22Rv1 (cell line): ENCODE results near the gene GNB4.

Experiments used
- H3K27ac ChIP-seq: fragments of 450-650 bp; 2 replicates; pipeline ENCODE4 v1.5.1; 2017
- ZFX ChIP-seq: fragments of 450-650 bp; IDR thresholded peaks from 2 replicates; pipeline ENCODE4 v1.6.1; 2017; ENCODE audit warnings: antibody characterized with exemption, borderline replicate concordance
- TF ChIP-seq, protein P1 (sequence below): fragments of 450-650 bp; IDR thresholded peaks from 2 replicates; pipeline ENCODE4 v1.5.1; 2017; ENCODE audit warnings: mild to moderate bottlenecking

Gene GNB4

DNA sequence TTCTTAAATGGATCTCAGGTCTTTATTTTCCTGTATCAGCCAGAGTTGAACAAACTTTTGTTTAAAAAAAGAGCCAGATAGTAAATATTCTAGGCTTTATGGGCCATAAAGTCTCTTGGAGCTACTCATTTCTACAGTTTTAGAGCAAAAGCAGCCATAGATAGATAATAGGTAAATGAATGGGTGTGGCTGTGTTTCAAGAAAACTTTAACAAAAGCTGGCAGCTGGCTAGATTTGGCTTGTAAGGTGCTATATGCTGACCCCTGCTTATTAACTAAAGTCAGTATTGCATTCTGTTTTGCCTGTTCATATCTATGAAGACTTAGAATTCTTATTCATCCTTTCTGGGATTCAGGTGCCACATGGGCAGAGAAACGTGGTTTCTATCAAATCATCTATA, 74.8 kb downstream of the GNB4 start:
- no peak overlapping the region for H3K27ac ChIP-seq
- no peak for TF ChIP-seq ZFX
- TF ChIP-seq, protein P1, sequence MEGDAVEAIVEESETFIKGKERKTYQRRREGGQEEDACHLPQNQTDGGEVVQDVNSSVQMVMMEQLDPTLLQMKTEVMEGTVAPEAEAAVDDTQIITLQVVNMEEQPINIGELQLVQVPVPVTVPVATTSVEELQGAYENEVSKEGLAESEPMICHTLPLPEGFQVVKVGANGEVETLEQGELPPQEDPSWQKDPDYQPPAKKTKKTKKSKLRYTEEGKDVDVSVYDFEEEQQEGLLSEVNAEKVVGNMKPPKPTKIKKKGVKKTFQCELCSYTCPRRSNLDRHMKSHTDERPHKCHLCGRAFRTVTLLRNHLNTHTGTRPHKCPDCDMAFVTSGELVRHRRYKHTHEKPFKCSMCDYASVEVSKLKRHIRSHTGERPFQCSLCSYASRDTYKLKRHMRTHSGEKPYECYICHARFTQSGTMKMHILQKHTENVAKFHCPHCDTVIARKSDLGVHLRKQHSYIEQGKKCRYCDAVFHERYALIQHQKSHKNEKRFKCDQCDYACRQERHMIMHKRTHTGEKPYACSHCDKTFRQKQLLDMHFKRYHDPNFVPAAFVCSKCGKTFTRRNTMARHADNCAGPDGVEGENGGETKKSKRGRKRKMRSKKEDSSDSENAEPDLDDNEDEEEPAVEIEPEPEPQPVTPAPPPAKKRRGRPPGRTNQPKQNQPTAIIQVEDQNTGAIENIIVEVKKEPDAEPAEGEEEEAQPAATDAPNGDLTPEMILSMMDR: no peak

DNA sequence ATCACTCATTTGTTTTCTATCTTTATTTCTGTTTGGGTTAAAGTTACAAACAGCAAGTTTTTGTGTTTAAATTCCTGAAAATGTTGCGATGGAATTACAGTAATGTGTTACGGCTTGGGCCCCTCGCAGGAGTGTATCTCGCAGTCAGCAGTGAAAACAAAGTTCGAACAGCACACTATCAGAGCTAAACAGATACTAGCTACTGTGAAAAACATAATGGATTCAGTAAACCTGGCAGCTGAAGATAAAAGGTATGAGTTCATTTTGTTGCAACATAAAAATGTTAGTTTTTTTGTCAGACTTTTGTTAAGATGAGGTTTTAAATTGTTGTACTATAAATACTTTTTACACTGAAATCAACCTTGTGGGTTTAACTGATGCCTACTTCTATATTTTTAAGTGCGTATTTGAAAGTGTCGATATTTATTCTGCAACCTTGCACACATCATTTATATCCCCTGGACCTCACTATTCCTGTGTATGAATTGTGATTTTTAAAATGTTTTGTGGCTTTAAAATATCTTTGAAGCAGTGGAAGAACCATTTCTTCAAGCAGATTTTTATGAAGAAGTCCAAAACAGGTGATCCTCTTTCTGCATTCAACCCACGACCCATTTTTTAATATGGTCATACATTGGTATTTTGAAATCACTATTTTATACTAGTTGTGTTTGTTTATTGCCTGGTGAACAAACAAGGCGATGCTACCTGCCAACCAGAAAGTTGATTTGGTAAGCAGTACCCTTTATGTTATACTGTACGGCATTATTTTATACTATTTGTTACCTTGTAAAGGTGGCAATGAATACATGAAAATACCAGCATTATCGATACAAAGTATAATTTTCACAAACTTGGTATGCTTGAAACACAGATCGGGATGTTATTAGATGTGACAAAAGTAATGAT, 75.9 kb downstream of the GNB4 start:
- TF ChIP-seq, protein P1: no peak
- TF ChIP-seq ZFX: no peak
- no peak overlapping the region for H3K27ac ChIP-seq

DNA sequence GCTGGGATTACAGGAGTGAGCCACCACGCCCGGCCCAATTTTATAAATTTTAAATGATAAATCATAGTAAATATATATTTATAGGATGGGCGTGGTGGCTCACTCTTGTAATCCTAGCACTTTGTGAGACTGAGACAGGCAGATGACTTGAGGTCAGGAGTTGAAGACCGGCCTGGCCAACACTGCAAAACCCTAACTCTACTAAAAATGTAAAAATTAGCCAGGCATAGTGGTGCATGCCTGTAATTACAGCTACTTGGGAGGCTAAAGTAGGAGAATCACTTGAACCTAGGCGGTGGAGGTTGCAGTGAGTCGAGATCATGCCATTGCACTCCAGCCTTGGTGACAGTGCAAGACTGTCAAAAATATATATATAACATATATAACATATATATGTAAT, 77.3 kb downstream of the GNB4 start:
- TF ChIP-seq, protein P1: no peak
- no peak for TF ChIP-seq ZFX
- no peak overlapping the region for H3K27ac ChIP-seq

DNA sequence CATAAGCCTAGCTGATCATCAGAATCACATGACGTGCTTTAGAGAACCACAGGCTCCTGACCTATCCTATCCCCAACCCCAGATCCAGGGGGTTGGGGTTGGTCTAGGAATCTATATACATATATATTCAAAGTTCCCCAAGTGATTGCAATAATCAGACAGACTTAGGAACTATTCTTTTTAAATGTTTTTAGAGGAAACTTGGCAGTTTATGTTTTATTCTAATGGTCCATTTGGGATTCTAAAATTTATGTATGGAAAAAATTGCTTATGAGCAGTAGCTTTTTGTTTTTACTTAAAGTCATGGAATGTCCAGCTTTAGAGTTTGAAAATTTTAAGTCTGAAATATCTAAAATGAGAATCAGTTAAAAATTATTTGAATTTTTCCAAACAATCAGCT, 81.6 kb downstream of the GNB4 start:
- no peak for TF ChIP-seq ZFX
- TF ChIP-seq, protein P1: no peak

DNA sequence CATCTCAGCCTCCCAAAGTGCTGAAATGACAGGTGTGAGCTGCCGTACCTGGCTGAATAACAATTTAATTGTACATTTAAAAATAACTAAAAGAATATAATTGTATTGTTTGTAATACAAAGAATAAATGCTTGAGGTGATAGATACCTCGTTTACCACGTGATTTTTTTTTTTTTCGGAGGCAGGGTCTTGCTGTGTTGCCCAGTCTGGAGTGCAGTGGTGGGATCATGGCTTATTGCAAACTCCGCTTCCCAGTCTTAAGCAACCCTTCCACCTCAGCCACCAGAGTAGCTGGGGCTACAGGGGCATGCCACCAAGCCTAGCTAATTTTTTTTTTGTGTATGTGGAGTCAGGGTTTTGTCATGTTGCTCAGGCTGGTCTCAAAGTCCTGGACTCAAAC, 87.9 kb downstream of the GNB4 start:
- TF ChIP-seq, protein P1: no peak
- TF ChIP-seq ZFX: no peak
- H3K27ac ChIP-seq: no peak overlapping the region

More for the DNA sequence above, 81.6 kb downstream of the GNB4 start:
- H3K27ac ChIP-seq: no peak overlapping the region

DNA sequence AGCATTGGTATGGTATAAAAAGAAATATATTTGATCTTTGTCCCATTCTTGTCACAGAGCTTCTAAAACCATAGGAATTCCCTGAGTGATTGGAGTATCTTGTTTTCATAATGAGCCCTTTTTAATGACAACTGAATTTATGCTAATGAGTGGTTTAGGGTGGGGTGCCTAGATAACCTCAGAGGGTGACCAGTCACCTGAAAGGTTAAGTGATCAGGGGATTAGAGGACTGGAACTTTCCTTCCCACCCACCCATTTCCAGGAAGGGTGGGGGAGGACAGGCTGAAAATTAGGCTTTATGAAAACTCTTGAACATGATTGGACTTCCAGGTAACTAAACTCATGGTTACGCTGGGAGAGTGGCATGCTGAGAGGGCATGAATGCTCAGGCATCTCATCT, 95.3 kb downstream of the GNB4 start:
- TF ChIP-seq ZFX: no peak
- TF ChIP-seq, protein P1: no peak
- no peak overlapping the region for H3K27ac ChIP-seq

DNA sequence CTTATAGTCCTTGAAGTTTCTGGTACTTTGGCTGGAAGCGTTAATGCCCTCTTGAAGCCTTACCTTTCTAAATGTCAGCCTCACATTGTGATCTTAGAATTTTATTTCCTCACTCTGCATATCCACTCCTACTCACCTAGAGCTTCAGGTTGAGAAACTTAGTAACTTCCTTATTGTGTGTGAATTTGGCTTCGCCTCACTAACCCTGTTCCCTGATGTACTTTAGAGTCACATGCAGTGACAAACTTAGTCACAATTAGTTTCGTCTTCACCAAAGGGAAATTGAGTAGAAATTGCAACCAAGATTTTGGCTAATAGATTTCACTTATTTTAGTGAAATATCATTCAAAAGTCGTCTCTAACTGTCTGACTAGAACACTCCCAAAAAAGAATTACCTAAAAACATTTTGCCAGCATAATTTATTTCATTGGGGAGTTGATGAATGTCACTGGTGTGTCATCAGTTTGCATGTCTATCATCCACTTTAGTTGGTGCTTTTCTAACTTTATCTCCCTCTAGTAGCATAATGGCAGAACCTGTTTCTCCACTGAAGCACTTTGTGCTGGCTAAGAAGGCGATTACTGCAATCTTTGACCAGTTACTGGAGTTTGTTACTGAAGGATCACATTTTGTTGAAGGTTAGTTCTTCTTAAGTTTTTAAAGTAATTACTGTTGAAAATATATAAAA, 102.8 kb downstream of the GNB4 start:
- no peak for TF ChIP-seq ZFX
- TF ChIP-seq, protein P1: no peak
- H3K27ac ChIP-seq: peak overlapping the region; percentile 75
